IMR-90 (cell line): ENCODE data around the gene NXPE3. TPM values are rescaled to one million over a fixed set of nuclear protein-coding genes. Genes with fewer than 3 reads are reported as not detected.
A peak's percentile ranks its signal among the peaks of the same experiment; 100 is the strongest.

ENCODE experiments used
- ATAC-seq: fragments of 200-7000 bp; cut with Tn5 transposase; 2 replicates; pipeline ENCODE4 v1.9.1; 2020; ENCODE audit warnings: low read depth, mild to moderate bottlenecking, moderate library complexity
- BruUV-seq: library from RNA; stranded (reverse); fragments of 400-500 nt; replicated peaks from 2 replicates; lab custom pipeline; 2021; lab: Mats Ljungman, UMichigan
- CTCF ChIA-PET: fragments of 300-600 bp; formaldehyde crosslinking; extraction: SDS; loops from one replicate; lab custom pipeline; 2021; ENCODE audit warnings: antibody characterized with exemption; lab: Yijun Ruan, JAX
- POLR2A ChIA-PET: fragments of 300-600 bp; sonication (Branson Sonifier 250); formaldehyde crosslinking; loops from one replicate; lab custom pipeline; 2022; ENCODE audit warnings: antibody characterized with exemption; ENCODE audit not compliant: unreplicated experiment; lab: Charles Lee
- DNase-seq: peaks from one replicate; pipeline ENCODE4 v3.0.0; 2013
- H2AFZ ChIP-seq: replicated peaks from 2 replicates; pipeline ENCODE3; 2013; ENCODE audit warnings: low read length, mild to moderate bottlenecking; ENCODE audit not compliant: poor library complexity
- H2AK5ac ChIP-seq: 2 replicates; pipeline ENCODE4 v1.6.1; 2013; ENCODE audit warnings: low read depth, low read length, inconsistent platforms
- H2AK9ac ChIP-seq: replicated peaks from 2 replicates; pipeline ENCODE3; 2013; ENCODE audit warnings: mild to moderate bottlenecking, low read depth, low read length, moderate library complexity; ENCODE audit not compliant: poor library complexity
- H2BK120ac ChIP-seq: 2 replicates; pipeline ENCODE4 v1.6.1; 2013; ENCODE audit warnings: low read depth, low read length, inconsistent platforms
- H2BK15ac ChIP-seq: 3 replicates; pipeline ENCODE4 v1.6.1; 2013; ENCODE audit warnings: low read depth, low read length, inconsistent platforms
- H2BK20ac ChIP-seq: 2 replicates; pipeline ENCODE4 v1.6.1; 2013; ENCODE audit warnings: low read depth, mild to moderate bottlenecking, inconsistent platforms, low read length, moderate library complexity
- H2BK5ac ChIP-seq: 2 replicates; pipeline ENCODE4 v1.6.1; 2013; ENCODE audit warnings: mild to moderate bottlenecking, low read depth, low read length, inconsistent platforms; ENCODE audit not compliant: poor library complexity, severe bottlenecking
- H3K14ac ChIP-seq: replicated peaks from 2 replicates; pipeline ENCODE4 v1.6.1; 2013; ENCODE audit warnings: low read depth, low read length, inconsistent platforms
- H3K18ac ChIP-seq: 2 replicates; pipeline ENCODE4 v1.6.1; 2013; ENCODE audit warnings: low read depth, low read length, control low read depth
- H3K23ac ChIP-seq: 2 replicates; pipeline ENCODE4 v1.6.1; 2013; ENCODE audit warnings: low read depth, low read length, inconsistent platforms
- H3K27ac ChIP-seq: 2 replicates; pipeline ENCODE4 v1.5.1; 2013; ENCODE audit warnings: mild to moderate bottlenecking, control low read depth, low read length; ENCODE audit not compliant: insufficient read depth
- H3K27me3 ChIP-seq: 2 replicates; pipeline ENCODE4 v1.6.1; 2013; ENCODE audit warnings: low read length; ENCODE audit not compliant: control insufficient read depth, insufficient read depth
- H3K36me3 ChIP-seq: 2 replicates; pipeline ENCODE4 v1.6.1; 2013; ENCODE audit warnings: low read length, mixed read lengths; ENCODE audit not compliant: control insufficient read depth, insufficient read depth
- H3K4ac ChIP-seq: 2 replicates; pipeline ENCODE4 v1.6.1; 2013; ENCODE audit warnings: low read depth, low read length, inconsistent platforms
- H3K4me1 ChIP-seq: 2 replicates; pipeline ENCODE4 v1.6.1; 2013; ENCODE audit warnings: low read length, mixed read lengths; ENCODE audit not compliant: control insufficient read depth, insufficient read depth
- H3K4me2 ChIP-seq: 2 replicates; pipeline ENCODE4 v1.6.1; 2013; ENCODE audit warnings: low read depth, mild to moderate bottlenecking, control low read depth, low read length, moderate library complexity
- H3K4me3 ChIP-seq: 2 replicates; pipeline ENCODE4 v1.5.1; 2013; ENCODE audit warnings: low read depth, mild to moderate bottlenecking, control low read depth, low read length, moderate library complexity; ENCODE audit not compliant: insufficient read depth
- H3K56ac ChIP-seq: 2 replicates; pipeline ENCODE4 v1.6.1; 2013; ENCODE audit warnings: low read length, inconsistent platforms; ENCODE audit not compliant: insufficient read depth; ENCODE audit errors: extremely low read depth
- H3K79me1 ChIP-seq, 2 experiments: 2 replicates each; pipeline ENCODE4 v1.6.1; 2013; ENCODE audit warnings: low read length in 2 of 2, inconsistent platforms in 1 of 2, low read depth in 1 of 2
- H3K9ac ChIP-seq: 2 replicates; pipeline ENCODE4 v1.6.1; 2013; ENCODE audit warnings: low read depth, low read length, control low read depth
- H3K9me1 ChIP-seq: 2 replicates; pipeline ENCODE4 v1.6.1; 2013; ENCODE audit warnings: low read length, inconsistent platforms; ENCODE audit not compliant: insufficient read depth
- H3K9me3 ChIP-seq: 2 replicates; pipeline ENCODE4 v1.6.1; 2013; ENCODE audit warnings: low read length; ENCODE audit not compliant: control insufficient read depth, insufficient read depth
- H4K20me1 ChIP-seq: 2 replicates; pipeline ENCODE4 v1.6.1; 2013; ENCODE audit warnings: low read length, inconsistent platforms; ENCODE audit not compliant: insufficient read depth
- H4K5ac ChIP-seq: 2 replicates; pipeline ENCODE4 v1.6.1; 2013; ENCODE audit warnings: mild to moderate bottlenecking, low read depth, low read length, control low read depth
- H4K8ac ChIP-seq, 2 experiments: 2 replicates each; pipeline ENCODE4 v1.6.1; 2013; ENCODE audit warnings: low read depth in 2 of 2, low read length in 2 of 2, control low read depth in 1 of 2, inconsistent platforms in 1 of 2
- H4K91ac ChIP-seq: 2 replicates; pipeline ENCODE4 v1.6.1; 2013; ENCODE audit warnings: low read depth, low read length, inconsistent platforms; ENCODE audit not compliant: insufficient read depth
- CEBPB ChIP-seq: IDR thresholded peaks from 2 replicates; pipeline ENCODE4 v1.6.1; 2012; ENCODE audit warnings: low read depth, low read length, improper control_type of control experiment
- CHD1 ChIP-seq: IDR thresholded peaks from 2 replicates; pipeline ENCODE4 v1.6.1; 2012; ENCODE audit warnings: low read depth, low read length, improper control_type of control experiment
- CTCF ChIP-seq: conservative IDR thresholded peaks from 2 replicates; pipeline ENCODE4 v1.5.1; 2012; ENCODE audit warnings: mild to moderate bottlenecking, low read depth, low read length, improper control_type of control experiment
- ELK1 ChIP-seq: fragments of 150-350 bp; IDR thresholded peaks from 2 replicates; pipeline ENCODE4 v1.6.1; 2016; ENCODE audit warnings: low read depth, mild to moderate bottlenecking, low read length, moderate library complexity, borderline replicate concordance
- FOS ChIP-seq: fragments of 150-350 bp; IDR thresholded peaks from 2 replicates; pipeline ENCODE4 v1.6.1; 2016; ENCODE audit warnings: low read depth, low read length
- MAFK ChIP-seq: IDR thresholded peaks from 2 replicates; pipeline ENCODE4 v1.6.1; 2012; ENCODE audit warnings: low read depth, low read length, improper control_type of control experiment
- MAZ ChIP-seq: IDR thresholded peaks from 2 replicates; pipeline ENCODE4 v1.6.1; 2012; ENCODE audit warnings: low read depth, mild to moderate bottlenecking, low read length, improper control_type of control experiment, moderate library complexity, borderline replicate concordance
- MXI1 ChIP-seq: IDR thresholded peaks from 2 replicates; pipeline ENCODE4 v1.6.1; 2012; ENCODE audit warnings: low read depth, mild to moderate bottlenecking, low read length, moderate library complexity, borderline replicate concordance
- NFE2L2 ChIP-seq: fragments of 150-350 bp; IDR thresholded peaks from 2 replicates; pipeline ENCODE4 v1.6.1; 2016; ENCODE audit warnings: low read depth, mild to moderate bottlenecking, low read length
- POLR2A ChIP-seq: IDR thresholded peaks from 2 replicates; pipeline ENCODE4 v1.6.1; 2012; ENCODE audit warnings: mild to moderate bottlenecking, low read depth, low read length
- RCOR1 ChIP-seq: IDR thresholded peaks from 2 replicates; pipeline ENCODE4 v1.6.1; 2012; ENCODE audit warnings: mild to moderate bottlenecking, low read length, improper control_type of control experiment; ENCODE audit not compliant: insufficient replicate concordance
- RFX5 ChIP-seq: IDR thresholded peaks from 2 replicates; pipeline ENCODE4 v1.8.0; 2012; ENCODE audit warnings: low read depth, mild to moderate bottlenecking, low read length, moderate library complexity
- SMC3 ChIP-seq: fragments of 150-350 bp; IDR thresholded peaks from 2 replicates; pipeline ENCODE4 v1.6.1; 2016; ENCODE audit warnings: low read depth, mild to moderate bottlenecking, antibody characterized with exemption, low read length, moderate library complexity
- USF2 ChIP-seq: fragments of 150-350 bp; IDR thresholded peaks from 2 replicates; pipeline ENCODE4 v1.6.1; 2017; ENCODE audit warnings: mild to moderate bottlenecking, antibody characterized with exemption, low read length, low read depth
- dilution Hi-C: fragments of 300-500 bp; cut with HindIII; formaldehyde crosslinking; loops from one replicate; pipeline ENCODE4 v1.14.3; 2018; ENCODE audit warnings: low sequenced_read_pairs; ENCODE audit not compliant: unreplicated experiment
- in situ Hi-C: fragments of 300-500 bp; cut with MboI; formaldehyde crosslinking; loops from 3 replicates; pipeline ENCODE4 v1.14.3; 2019; ENCODE audit warnings: low sequenced_read_pairs, inconsistent platforms, mixed read lengths
- intact Hi-C: fragments of 100-400 bp; cut with micrococcal nuclease; formaldehyde crosslinking; loops from 2 replicates; pipeline ENCODE4 v1.10.0; 2022
- polyA plus RNA-seq, 3 experiments: library from polyadenylated mRNA; depleted of rRNA; stranded (reverse); fragments of >200 nt; gene quantifications; 2 replicates each; pipeline ENCODE4 v1.2.3, GENCODE V29; 2012; ENCODE audit warnings: low replicate concordance in 1 of 3
- total RNA-seq: library from RNA; depleted of rRNA; stranded (reverse); fragments of >200 nt; gene quantifications from 2 replicates; pipeline ENCODE4 v1.2.3, GENCODE V29; 2012

Gene NXPE3
- total and polyA plus RNA-seq, 2 of the 4 experiments (the other 2 are of a cell fraction), result 20.0 to 23.8 TPM

- in situ Hi-C loops, result no loop called here
Observed at GRCh38 chr3:101781166-101781565, 2.2 kb downstream of the NXPE3 start.

More at GRCh38 chr3:101781166-101781565, 2.2 kb downstream of the NXPE3 start:
- Histone ChIP-seq H4K5ac (no peak overlapping the region), H2AK5ac (no peak overlapping the region), H2AK9ac (no peak overlapping the region), H3K4ac (peak overlapping the region; percentile 29; the same call in 1 of the 2 replicates), H4K20me1 (no peaks in the 10 kb centered on the region), H3K4me1 (peaks cover 5% of the 10 kb centered on the region; the same call in 1 of the 2 replicates), H3K36me3 (peaks cover 21% of the 10 kb centered on the region), H4K8ac (peak overlapping the region in 1 of 2 experiments; percentile 66; a peak in 2 of 4 replicates), H3K4me3 (0 out of 2 replicates have a peak overlapping the region, but pooled peaks have one; percentile 1), H3K23ac (peak overlapping the region; percentile 35; the same call in 1 of the 2 replicates), H3K18ac (peak overlapping the region; percentile 7; the same call in 1 of the 2 replicates), H3K56ac (no peak overlapping the region), H3K79me1 (peaks cover 23 to 44% of the 10 kb centered on the region in 2 experiments; a peak in 3 of 4 replicates), H2BK20ac (peak overlapping the region; percentile 54), H2BK15ac (no peak overlapping the region), H2AFZ (no peak overlapping the region), H4K91ac (no peak overlapping the region), H3K9me1 (peaks cover 3% of the 10 kb centered on the region; the same call in 1 of the 2 replicates), H3K9me3 (no peaks in the 10 kb centered on the region), H3K4me2 (peak overlapping the region; percentile 66), H2BK5ac (peak overlapping the region; percentile 73), H3K14ac (0 out of 2 replicates have a peak overlapping the region, but pooled peaks have one; percentile 27), H3K27ac (peak overlapping the region; percentile 8; the same call in 1 of the 2 replicates), H3K27me3 (no peaks in the 10 kb centered on the region), H2BK120ac (peak overlapping the region; percentile 45), H3K9ac (no peak overlapping the region)
- no peak for ATAC-seq
- ChIA-PET POLR2A (interaction anchor here (0.5 kb wide), 1 partner anchor 187 kb away, joined by 3 read pairs; no protein-coding TSS in a partner anchor), CTCF (interaction anchor here (0.9 kb wide), 1 partner anchor 12 kb away, joined by 3 read pairs; no protein-coding TSS in a partner anchor)
- no peak for DNase-seq
- TF ChIP-seq NFE2L2 (no peak), FOS (no peak), RFX5 (no peak), MXI1 (no peak), USF2 (no peak), CHD1 (no peak), MAFK (no peak), RCOR1 (no peak), ELK1 (no peak), SMC3 (no peak), CTCF (no peak), MAZ (no peak), CEBPB (no peak), POLR2A (no peak)
- BruUV-seq, result no TSS peak
- intact Hi-C loops, result loop anchor here (2.0 kb wide), 2 partner anchors 46 to 56 kb away; partner anchors contain the start of gene CEP97
- dilution Hi-C loops, result no loop called here
